Activated T-cell treated with anti-CD3 and anti-CD28 coated beads, Interleukin-2, amount 50 U/mL, for 1 hour (primary cell): ENCODE measurements around the gene NKTR.

ENCODE experiments used
- DNase-seq: peaks from one replicate; pipeline ENCODE4 v3.0.0-alpha.2; 2020

The NKTR gene

GRCh38 chr3:42662813-42663535 lies 62.5 kb downstream of the NKTR start:
- DNase-seq = no peak

- DNase-seq = no peak
Observed at GRCh38 chr3:42663581-42664437, 63.3 kb downstream of the NKTR start.

GRCh38 chr3:42664438-42664803 lies 63.9 kb downstream of the NKTR start:
- no peak for DNase-seq

DNA sequence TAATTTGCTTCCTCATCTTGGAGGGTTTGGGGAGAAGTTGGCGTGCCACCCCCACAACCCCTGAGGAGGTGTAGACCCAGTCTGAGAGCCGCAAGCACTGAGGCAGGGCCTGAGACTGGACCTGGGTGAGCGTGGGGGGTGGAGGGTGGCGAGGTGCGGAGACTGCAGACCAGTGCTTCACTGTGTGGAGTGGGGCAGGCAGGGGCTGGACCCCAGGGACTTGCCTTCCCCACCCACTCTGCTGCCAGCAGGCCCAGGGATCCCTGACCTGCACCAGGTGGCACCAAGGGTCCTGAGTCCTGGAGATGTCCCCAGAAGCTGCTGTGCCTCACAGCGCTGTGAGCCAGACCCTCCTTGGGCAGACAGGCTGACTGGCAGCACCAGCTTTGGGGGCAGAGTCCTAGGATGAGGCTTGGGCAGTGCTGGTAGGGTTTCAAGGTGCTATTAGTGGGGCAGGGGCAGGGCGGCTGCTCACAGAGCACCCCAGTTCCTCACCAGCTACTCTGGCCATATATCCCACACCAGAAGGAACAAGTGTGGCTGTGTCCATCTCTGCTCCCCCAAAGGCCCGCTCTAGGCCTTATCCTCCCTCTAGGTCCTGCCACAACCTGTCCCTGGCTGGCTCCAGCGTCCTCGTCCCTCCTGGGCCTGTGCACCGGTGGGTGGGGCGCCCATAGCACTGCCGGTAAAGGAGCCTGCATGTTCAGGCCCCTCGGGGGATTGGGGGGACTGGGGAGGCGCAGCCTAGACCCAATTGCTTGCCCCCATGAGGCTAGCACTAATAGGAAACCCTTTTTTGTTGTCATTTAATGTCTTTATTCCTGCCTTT lies 64.8 kb downstream of the NKTR start:
- DNase-seq = no peak

DNA sequence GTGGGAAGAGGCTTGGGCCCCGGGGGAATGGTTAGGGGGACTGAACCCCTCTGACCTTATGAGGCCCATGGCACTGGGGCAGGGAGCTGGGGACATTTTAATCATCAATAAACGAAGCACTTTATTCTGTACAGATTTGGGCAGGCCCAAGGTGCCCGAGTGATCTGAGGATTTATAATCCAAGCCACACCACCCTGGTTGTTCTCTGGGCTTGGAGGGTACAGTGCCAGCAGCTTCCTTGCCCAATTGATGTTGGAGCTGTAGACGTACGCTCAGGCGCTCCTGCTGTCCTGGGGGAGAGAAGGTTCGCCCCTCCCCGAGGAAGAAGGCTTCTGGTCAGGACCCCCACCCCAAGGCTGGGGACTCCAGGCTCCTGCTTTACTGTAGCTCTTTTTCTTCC lies 65.5 kb downstream of the NKTR start:
- no peak for DNase-seq

DNA sequence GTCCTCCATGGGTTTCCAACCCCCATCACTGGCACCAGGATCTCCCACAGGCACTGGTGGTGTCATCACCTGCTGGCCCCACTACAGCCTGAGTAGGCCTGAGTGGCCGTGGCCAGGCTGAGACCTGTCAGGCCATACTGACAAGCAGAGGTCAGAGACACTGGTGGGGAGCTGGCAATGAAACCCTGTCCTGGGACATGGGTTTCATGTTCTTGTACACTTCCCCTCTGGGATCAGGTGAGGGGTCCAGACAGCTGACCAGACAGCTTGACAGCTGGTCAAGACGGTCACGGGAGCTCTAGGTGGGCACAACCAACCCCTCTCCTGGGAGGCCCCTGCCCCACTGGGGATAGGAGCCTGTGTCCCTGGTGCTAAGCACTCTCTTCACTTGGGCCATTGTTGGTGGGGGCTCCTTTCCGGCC lies 66.1 kb downstream of the NKTR start:
- DNase-seq = no peak

DNA sequence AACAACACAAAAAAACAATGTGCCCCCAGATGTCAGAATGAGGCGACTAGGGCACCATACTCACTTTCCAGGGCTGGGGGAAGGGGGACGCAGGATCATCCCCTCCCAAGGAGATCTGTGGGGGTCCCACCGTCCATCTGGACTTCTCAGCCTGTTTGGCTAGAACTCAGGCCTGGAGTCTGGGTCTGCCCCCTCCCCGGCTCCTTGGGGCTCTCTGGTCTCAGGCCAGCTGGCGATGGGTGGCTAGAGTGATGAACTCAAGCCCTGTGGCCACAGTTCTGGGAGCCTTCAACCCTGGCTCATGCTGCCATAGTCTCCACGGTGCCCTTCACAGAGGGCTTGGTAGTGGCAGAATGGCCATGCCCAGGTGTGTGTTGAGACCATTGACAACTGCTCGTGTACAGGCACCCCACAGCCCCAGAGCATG lies 66.6 kb downstream of the NKTR start:
- no peak for DNase-seq

- DNase-seq = no peak
Observed at GRCh38 chr3:42667523-42668412, 67.3 kb downstream of the NKTR start.

GRCh38 chr3:42668413-42668760 lies 67.9 kb downstream of the NKTR start:
- no peak for DNase-seq

GRCh38 chr3:42668793-42669217 lies 68.3 kb downstream of the NKTR start:
- DNase-seq = no peak

- DNase-seq = no peak
Observed at GRCh38 chr3:42670051-42670576, 69.6 kb downstream of the NKTR start.

DNA sequence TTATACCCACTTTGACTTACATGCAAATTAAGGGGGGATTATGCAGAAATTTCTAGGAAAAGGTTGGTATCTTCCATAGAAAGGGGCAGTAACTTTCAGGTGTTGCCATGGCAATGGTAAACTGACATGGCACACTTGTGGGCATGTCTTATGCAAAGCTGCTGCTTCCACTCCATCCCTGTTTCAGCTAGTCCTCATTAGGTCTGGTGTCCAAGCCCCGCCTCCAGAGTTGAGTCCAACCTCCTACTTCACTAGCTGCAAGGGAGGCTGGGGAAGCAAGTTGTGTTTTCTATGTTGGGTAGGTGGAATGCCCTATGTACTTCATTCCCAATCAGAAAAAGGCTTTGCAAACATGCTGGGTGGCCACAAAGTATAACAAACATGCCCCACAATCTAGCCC lies 70.2 kb downstream of the NKTR start:
- DNase-seq = no peak

DNA sequence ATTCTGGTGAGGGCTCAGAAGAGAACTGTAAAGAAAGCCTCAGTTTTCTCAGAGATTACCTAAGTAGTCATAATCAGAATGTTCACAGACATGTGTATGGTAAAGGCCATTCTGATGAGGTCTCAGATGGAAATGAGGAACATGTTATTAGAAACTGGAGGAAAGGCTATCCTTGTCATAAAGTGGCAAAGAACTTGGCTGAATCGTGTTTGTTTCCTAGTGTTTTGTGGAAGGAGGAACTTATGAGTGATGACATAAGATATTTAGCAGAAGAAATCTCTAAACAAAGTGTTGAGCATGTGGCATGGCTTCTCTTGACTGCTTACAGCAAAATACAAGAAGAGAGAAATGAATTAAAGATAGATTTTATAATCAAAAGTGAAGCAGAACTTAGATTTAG lies 72.0 kb downstream of the NKTR start:
- no peak for DNase-seq

DNA sequence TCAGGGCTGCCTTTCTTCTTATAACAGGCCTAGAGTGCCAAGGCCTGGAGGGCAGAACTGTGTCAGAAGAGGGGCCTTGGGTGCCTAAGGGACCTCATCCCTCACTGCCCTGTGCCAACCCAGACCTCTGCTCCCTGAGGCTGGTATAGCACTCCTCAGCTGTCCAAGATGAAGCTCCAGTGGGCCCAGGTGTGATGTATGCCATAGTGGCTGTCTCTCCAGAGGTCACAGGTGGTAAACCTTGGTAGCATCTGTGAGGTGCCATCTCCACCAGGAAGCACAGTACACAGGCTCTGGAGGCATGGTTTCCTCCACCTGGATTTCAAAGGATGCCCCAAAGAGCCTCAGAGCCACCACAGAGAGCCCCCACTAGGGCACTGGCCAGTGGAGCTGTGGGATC lies 72.6 kb downstream of the NKTR start:
- DNase-seq = no peak

DNA sequence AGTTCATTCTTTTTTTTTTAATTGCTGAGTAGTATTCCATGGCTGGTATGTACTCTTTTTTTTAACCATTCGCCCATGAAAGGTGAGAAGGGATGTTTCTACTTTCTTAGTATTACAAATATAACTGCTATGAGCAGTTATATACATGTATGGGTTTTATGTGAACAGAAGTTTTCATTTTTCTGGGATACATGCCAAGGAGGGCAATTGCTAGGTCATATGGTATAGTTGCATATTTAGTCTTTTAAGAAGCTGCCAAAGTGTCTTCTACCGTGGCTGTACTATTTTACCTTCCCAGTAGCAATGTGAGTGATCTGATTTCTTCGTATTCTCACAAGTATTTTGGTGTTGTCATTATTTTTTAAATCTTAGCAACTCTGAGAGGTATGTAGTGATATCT lies 73.7 kb downstream of the NKTR start:
- DNase-seq = no peak

- DNase-seq = no peak
Observed at GRCh38 chr3:42675909-42676308, 75.4 kb downstream of the NKTR start.

DNA sequence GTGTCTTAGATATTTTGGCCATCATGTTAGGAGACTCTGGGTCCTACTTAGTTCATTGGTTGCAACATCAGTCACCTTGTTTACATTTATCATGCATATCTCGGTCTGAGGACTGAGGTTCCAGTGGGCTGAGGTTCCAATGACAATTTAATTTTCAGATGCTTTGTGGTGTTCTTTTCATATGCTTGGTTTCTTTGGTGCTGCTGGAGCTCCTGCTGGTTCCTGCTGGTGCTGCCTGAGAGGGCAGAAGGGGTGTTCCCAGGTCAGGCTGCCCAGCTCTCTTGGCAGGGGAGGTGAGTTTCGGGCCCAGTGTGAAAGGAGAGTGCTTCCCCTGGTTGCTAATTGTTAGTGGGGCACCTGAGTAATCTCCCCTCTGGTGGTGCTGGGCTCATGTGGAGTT lies 78.0 kb downstream of the NKTR start:
- no peak for DNase-seq

GRCh38 chr3:42680271-42680670 lies 79.8 kb downstream of the NKTR start:
- no peak for DNase-seq

GRCh38 chr3:42680806-42681205 lies 80.3 kb downstream of the NKTR start:
- no peak for DNase-seq

GRCh38 chr3:42681361-42682038 lies 81.0 kb downstream of the NKTR start:
- DNase-seq = no peak

- no peak for DNase-seq
Observed at GRCh38 chr3:42682301-42683070, 82.0 kb downstream of the NKTR start.
